TTC549 (cell line): Measurements from ENCODE around the gene LDLRAD4.

Experiments used
- FAIRE-seq: peaks from 2 replicates; lab custom pipeline; 2012; peaks lifted over from hg19 to GRCh38; lab: Jason Lieb, UNC

LDLRAD4 gene

GRCh38 chr18:13388586-13389490 lies 170.3 kb downstream of the LDLRAD4 start:
- FAIRE-seq, result no peak

GRCh38 chr18:13389491-13390131 lies 171.1 kb downstream of the LDLRAD4 start:
- FAIRE-seq, result no peak

GRCh38 chr18:13390196-13390595 lies 171.6 kb downstream of the LDLRAD4 start:
- FAIRE-seq, result no peak

- no peak for FAIRE-seq
Observed at GRCh38 chr18:13390711-13391110, 172.2 kb downstream of the LDLRAD4 start.

GRCh38 chr18:13392029-13392750 lies 173.6 kb downstream of the LDLRAD4 start:
- no peak for FAIRE-seq

GRCh38 chr18:13392899-13393298 lies 174.3 kb downstream of the LDLRAD4 start:
- no peak for FAIRE-seq

- FAIRE-seq, result no peak
Observed at GRCh38 chr18:13393338-13393737, 174.8 kb downstream of the LDLRAD4 start.

- no peak for FAIRE-seq
Observed at GRCh38 chr18:13394801-13395200, 176.2 kb downstream of the LDLRAD4 start.

- FAIRE-seq, result no peak
Observed at GRCh38 chr18:13395577-13395976, 177.0 kb downstream of the LDLRAD4 start.

GRCh38 chr18:13397504-13398163 lies 179.1 kb downstream of the LDLRAD4 start:
- no peak for FAIRE-seq

- FAIRE-seq, result no peak
Observed at GRCh38 chr18:13398631-13399030, 180.1 kb downstream of the LDLRAD4 start.

- FAIRE-seq, result no peak
Observed at GRCh38 chr18:13399511-13399910, 181.0 kb downstream of the LDLRAD4 start.

GRCh38 chr18:13400636-13401315 lies 182.2 kb downstream of the LDLRAD4 start:
- FAIRE-seq, result no peak

- FAIRE-seq, result no peak
Observed at GRCh38 chr18:13401404-13401803, 182.8 kb downstream of the LDLRAD4 start.

GRCh38 chr18:13401826-13402225 lies 183.3 kb downstream of the LDLRAD4 start:
- no peak for FAIRE-seq

GRCh38 chr18:13403786-13404549 lies 185.4 kb downstream of the LDLRAD4 start:
- no peak for FAIRE-seq

GRCh38 chr18:13405305-13406038 lies 186.9 kb downstream of the LDLRAD4 start:
- no peak for FAIRE-seq

GRCh38 chr18:13406049-13406615 lies 187.6 kb downstream of the LDLRAD4 start:
- FAIRE-seq, result no peak

GRCh38 chr18:13406736-13407135 lies 188.2 kb downstream of the LDLRAD4 start:
- no peak for FAIRE-seq

- FAIRE-seq, result no peak
Observed at GRCh38 chr18:13407484-13407883, 188.9 kb downstream of the LDLRAD4 start.
